NCI-H1930 (cell line): Measurements from ENCODE around the gene C14orf119.
A peak's percentile ranks its signal among the peaks of the same experiment; 100 is the strongest.

Experiments
- DNase-seq, 2 experiments: peaks; one replicate each; lab custom pipeline; 2025; lab: John Stamatoyannopoulos, UW

Gene C14orf119

DNA sequence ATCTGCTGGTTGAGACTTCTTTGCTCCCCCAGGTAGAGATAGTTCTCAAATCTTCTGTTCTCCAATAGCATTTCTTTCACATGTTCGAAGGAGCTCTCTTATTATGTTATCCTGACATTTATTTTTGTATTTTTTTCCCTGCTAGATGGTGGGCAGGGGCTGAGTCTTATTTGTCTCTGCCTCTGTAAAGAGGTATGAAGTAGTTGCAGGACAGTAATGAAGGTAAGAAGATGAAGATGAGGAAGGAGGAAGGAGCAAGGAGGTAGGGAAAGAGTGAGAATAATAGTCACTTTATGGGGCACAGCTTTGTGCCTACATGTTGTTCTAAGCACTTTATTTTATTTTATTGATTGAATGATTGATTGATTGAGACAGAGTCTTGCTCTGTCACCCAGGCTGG, 14.5 kb downstream of the C14orf119 start:
- DNase-seq: no peak

DNA sequence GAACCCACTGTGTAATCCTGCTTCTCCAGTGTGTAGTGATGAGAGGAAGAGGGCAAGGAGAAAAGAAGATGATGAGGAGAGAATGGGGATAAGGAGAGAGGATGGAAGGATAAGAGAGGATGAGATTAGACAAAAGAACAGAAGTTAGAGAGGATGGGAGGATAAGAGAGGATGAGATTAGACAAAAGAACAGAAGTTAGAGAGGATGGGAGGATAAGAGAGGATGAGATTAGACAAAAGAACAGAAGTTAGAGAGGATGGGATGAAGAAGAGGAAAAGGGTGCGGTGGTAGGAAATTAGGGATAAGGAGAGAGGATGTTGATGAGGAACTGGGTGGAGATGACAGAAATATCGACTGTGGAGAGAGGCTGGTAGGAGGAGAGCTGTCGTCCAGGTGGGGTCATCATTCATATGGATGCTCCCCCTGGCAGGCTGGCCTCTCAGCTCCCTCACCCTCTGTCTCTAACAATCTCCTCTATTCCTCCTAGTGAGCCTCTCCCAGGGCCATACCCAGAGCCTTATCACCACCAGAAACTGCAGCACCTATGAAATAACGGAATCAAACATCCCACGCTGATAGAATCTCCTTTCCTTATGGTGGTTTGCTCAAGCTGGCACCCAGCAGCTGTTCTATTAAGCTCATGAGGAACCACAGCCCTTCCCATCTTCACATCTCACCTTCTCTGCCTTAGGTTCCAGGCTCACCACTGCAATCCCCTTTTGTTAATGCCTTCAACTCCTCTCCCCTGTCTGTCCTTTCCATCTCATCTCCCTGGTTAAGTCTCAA, 15.5 kb downstream of the C14orf119 start:
- DNase-seq: no peak

- no peak for DNase-seq
These were observed 17.3 kb downstream of the C14orf119 start for GRCh38 chr14:23112359-23113178.

DNA sequence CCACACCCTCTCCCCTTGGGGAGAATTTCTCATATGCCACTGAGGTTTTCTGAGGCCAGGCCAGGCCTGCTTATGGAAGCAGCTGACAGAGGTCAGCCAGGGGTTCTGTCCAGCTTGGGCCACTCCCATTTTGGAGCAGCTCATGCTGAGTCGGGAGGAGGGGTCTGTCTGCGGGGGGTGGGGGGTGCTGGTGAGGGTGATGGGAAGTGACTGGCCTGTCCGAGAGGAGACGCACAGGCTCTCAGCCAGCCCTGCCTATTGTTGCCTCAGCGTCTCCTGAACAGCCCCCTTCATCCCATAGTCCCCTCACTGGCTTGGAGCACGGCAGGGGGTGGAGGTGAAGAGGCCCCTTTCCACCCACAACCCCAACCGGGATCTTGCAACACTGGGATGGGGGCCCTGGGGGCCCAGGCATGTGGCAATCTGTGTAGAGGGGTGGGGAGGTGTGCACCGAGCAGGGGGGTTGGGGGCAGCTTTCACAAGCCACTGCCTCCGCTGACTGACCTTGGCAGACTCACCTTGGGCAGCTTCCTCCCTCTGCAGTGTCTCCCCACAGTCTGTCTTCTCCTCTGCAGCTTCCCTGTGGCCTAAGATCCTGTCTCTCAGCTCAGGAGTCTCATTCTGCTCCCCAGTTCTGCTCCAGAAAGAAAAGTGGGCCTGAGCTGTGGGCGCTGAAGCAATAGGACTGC, 18.3 kb downstream of the C14orf119 start:
- DNase-seq: no peak

DNA sequence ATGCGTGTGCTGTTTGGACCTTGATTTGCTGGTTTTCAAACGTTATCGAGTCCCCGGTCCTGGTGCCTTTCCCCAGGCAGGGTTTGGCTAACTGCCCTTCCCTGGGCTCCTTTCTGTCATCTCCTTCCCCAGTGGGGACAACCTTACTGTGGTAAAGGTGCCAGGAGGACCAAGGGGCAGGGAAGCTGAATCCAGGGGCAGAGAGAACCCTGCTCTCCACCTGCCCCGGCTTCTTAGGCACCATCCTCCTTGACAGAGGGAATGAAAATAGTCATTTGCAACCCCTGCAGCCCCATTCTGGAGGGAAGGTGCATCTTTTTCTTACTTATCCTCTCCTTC, 18.8 kb downstream of the C14orf119 start:
- no peak for DNase-seq

DNA sequence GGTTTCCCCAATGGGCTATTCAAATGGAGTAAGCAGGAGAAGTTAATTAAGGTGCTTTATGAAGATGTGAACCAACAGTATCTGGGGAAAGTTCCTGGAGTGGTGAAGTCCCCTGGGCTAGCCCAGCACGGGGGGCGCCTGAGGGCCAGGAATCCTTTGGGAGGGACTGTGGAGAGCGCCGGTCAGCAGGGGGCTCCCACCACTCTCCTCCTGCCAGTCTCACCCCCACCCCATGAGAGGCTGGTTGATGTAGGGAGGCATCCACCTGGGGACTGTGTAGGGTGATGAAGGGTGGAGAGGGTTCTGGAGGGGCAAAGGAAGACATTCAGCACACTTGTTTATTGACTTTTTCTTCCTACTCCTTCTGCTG, 19.3 kb downstream of the C14orf119 start:
- DNase-seq: no peak

GRCh38 chr14:23115039-23115731, 19.9 kb downstream of the C14orf119 start:
- DNase-seq: no peak

- no peak for DNase-seq
These were observed 20.6 kb downstream of the C14orf119 start for GRCh38 chr14:23115918-23116317.

GRCh38 chr14:23117371-23118020, 22.2 kb downstream of the C14orf119 start:
- DNase-seq: no peak

DNA sequence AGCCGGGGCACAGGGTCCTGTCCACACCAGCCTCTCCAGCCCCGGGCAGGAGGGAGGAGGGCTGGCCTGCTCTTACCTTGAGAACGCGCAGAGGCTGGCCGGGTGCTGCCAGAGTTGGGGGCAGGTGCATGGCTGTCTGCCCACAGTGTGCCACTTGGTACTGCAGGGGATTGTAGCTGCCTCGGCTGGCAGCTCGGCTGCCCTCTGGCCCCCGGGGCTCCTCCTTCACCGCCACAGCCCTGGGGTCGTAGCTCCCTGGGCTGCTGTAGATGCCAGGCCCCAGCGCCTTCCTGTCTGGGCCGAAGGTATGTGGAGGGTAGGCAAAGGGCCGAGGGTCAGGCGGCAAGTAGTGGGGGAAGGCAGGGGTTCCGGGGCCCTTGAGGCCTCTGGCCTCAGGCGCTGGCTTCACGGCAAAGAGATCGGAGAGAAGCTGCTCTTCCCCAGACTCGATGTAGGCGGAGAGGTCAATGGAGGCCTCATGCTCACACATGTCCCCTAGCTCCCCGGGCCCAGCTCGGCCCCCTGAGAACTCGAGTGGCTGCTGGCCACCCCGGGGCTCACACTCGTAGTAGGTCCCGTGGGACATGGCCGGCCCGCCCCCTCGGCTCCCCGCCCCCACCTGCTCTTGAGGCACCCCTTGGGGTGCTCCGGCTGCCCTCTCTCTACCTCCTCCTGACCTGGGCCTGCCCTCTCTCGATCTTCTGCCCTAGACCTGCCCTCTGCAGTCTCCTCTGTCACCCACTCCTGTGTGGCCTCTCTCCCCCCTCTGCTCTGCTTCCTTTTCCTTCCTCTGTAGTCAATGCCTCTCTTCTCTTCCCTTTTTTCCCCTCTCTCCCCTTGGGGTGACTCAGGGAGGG, 23.4 kb downstream of the C14orf119 start, which contains the start of gene CEBPE:
Gene CEBPE, minus strand, starts transcription at position 750 of the 857 bp plus-strand sequence. Its CDS starts 164 bp downstream, at position 586.
- no peak for DNase-seq

DNA sequence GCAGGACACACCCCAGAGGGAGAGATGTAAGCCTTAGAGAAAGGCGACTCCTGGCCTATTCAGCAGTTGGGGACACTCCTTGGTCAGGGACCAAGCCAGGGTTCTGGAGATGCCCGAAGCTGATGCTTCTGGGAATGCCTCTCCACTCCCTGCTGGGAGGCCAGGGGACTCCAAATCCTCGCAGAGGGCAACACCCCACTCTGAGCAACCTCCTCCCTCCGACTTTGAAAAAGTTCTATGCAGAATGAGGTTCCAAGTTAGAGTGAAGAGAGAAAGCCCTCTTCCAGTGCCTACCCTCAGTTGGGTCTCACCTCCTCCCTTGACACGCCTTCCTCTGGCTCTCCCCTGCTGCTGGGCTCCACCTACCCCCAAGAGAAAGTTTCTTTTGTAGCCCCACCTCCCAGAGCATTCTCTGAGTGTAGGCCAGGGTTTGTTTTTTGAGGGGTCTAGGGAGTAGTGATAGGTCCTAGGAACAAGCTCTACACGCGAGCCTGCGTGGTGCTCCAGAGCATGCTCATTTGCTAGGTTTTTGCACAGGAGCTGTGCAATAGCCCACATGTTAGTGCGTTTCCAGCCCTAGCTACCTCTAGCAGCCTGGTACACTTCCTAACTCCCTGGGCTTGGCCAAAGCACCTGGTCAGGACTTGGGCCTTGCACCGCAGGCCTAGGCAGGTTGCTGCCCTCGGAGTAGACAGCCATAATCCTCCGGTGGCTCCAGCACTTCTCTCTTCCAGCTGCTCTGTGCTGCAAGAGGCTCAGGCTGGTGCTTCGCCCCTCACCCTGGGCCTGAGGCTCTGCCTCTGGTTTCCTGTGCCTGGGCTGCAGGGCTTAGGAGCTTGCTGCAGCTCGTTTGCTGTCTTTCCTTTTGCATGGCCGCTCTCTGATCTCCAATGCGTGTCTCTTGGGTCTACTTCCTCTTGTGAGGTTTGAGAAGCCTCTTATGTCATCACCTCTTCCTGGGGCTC, 24.3 kb downstream of the C14orf119 start:
- no peak for DNase-seq

DNA sequence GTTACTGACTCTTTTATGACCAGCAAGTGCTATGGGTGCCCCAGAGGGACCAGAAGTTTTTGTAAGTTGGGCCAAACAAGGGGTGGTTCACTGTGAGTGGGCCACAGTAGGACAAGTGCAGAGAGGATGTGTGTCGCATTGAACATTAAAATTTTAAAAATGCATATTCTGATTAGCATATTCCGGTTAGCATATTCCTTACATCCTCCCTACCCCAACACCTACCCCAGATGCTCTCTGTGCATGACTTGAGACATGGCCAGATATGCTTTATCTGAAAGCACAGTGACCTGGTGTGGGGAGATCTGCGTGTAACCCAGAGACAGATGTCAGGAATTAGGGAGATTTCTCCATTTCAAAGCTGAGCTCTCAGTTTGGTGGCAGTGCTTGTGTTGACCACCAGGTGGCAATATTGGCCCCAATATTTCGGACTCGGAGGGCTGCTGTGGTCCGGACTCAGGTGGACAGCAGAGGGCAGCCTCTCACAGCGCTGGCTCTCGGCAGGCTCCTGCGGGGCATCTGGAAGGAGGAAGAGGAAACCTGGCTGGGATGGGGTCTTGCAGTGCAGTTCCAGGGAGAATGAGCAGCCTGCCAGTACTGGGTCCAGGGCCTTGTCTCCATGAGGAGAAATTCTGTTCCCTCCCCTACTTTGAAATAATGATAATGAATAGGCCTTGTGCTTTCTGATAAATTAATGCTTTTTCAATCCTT, 25.4 kb downstream of the C14orf119 start:
- peak; percentile 62 to 80 for DNase-seq

DNA sequence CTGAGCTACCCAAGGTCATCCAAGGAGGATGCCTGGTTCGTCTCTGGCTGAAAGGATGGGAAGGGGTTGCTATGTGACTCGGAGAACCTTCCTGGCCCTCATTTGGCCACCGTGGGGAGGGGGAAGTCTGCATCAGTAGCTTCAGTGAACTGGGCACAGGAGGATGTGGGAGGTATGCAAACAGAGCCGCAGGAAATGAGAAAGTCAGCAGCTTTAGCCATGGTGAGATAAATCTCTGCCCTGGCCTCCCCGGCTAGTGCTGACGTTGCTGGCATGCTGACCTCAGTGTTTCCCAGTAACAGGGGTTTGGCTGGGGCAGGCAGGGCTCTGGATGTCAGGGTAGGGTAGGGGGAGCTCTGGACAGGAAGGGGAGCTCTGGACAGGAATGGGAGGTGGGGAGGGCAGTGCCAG, 26.1 kb downstream of the C14orf119 start:
- DNase-seq: no peak

DNA sequence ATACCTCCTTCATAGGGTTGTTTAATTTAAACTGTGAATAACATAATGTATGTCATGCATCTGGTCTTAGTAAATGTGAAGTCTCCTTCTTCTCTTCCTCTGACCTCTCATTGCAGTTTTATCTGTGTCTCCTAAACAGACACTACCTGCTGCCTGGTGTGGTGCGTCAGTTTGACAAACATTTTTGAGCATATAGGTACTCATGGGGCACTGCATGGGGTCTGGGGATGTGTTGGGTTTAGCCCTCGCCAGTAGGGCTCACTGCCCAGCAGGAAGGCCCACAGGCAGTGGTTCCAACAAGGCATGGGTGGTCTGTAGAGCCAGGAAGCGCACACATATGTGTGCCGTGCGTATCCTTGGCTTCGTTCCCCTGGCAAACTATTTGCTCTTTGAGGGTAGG, 26.8 kb downstream of the C14orf119 start:
- DNase-seq: no peak

DNA sequence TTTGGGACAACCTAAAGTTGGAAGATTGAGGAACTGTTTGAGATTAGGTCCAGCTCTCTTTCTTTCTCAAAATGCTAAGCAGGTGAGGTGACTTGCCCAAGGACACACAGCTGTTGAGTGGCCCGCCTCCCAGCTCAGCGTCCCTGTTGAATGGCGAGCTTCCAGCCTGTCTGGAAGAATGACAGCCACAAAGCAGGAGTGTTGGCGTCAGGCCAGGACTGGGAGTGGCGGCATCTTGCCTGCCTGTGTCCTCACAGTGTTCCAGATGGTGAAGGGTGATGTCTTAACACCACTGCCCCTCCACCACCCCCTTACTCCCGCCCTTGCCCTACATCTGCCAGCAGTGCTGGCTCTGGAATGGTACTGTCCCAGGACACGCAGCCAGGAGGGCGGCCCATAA, 28.1 kb downstream of the C14orf119 start:
- DNase-seq: no peak

- no peak for DNase-seq
These were observed 29.1 kb downstream of the C14orf119 start for GRCh38 chr14:23124337-23124954.

GRCh38 chr14:23125011-23125410, 29.7 kb downstream of the C14orf119 start:
- no peak for DNase-seq

GRCh38 chr14:23125933-23126524, 30.7 kb downstream of the C14orf119 start:
- no peak for DNase-seq
